ENCODE results near the gene ZNF787.

DNA sequence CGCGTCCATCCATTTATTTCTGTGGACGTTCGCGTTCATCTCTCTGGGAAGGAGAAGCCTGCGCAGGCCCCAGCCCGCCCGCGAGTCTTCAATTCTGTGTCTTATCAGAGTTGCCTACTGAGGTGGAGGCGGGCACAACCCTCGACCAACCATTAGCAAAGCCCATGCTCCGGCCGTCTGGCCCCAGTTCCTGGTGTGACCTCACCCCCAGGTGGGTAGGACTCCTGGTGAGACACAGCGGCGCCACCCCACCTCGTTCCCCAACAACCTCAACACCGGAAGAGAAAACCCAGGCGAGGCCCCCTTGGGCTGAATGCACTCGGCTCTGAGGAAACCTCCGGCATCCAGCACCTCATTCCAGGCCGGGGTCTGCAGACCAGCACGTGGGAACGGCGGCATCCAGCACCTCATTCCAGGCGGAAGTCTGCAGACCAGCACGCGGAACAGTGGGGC, 14.7 kb downstream of the ZNF787 start:
- TF ChIP-seq, protein P1, sequence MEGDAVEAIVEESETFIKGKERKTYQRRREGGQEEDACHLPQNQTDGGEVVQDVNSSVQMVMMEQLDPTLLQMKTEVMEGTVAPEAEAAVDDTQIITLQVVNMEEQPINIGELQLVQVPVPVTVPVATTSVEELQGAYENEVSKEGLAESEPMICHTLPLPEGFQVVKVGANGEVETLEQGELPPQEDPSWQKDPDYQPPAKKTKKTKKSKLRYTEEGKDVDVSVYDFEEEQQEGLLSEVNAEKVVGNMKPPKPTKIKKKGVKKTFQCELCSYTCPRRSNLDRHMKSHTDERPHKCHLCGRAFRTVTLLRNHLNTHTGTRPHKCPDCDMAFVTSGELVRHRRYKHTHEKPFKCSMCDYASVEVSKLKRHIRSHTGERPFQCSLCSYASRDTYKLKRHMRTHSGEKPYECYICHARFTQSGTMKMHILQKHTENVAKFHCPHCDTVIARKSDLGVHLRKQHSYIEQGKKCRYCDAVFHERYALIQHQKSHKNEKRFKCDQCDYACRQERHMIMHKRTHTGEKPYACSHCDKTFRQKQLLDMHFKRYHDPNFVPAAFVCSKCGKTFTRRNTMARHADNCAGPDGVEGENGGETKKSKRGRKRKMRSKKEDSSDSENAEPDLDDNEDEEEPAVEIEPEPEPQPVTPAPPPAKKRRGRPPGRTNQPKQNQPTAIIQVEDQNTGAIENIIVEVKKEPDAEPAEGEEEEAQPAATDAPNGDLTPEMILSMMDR (conservative IDR thresholded peaks at IDR 0.05; ENCODE audit: low read length) = no peak
- TF ChIP-seq EZH2phosphoT487 (IDR thresholded peaks at IDR 0.05; ENCODE audit: borderline replicate concordance) = no peak

All from Loucy (cell line).